Glomerular endothelial cell (primary cell): ENCODE measurements around the gene TNS2. TPM values are rescaled to one million over a fixed set of nuclear protein-coding genes. Genes with fewer than 3 reads are reported as not detected.
"Not testable (repeated sequence)": the region's sequence is repeated elsewhere in the genome, so short reads cannot be mapped to it uniquely, and the experiment has no call there.

ENCODE experiments used
- DNase-seq: peaks from one replicate; pipeline ENCODE4 v3.0.0-alpha.2; 2011; ENCODE audit warnings: low read depth, low spot score; ENCODE audit errors: extremely low read depth
- total RNA-seq: library from RNA; depleted of rRNA; stranded (reverse); fragments of >200 nt; gene quantifications from 2 replicates; pipeline ENCODE4 v1.2.3, GENCODE V29; 2015

The TNS2 gene
- total RNA-seq, 1 donor from 2014 or later: 66.7 TPM

- DNase-seq: no peak
Measured at GRCh38 chr12:53090554-53090953, 40.7 kb downstream of the TNS2 start.

DNA sequence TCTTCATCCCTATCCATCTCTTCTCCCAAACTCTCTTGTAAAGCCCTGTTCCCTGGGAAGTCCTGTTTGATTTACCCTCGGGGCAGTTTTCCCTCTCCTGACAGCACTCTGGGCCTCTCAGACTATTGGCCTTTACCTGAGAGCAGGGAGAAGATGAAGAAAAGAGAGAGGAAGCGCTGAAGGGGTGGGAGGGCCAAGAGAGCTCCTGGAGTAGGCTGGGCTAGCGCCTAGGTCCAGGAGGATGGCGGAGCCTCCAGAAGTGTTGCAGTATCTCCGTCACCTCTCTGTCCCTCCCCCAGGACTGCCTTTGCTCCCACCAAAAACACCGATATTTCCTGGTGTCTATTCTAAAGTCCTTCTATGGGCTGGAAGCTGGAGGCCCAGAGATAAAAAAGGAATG is 41.9 kb downstream of the TNS2 start:
- DNase-seq: no peak

GRCh38 chr12:53093777-53094393 is 44.0 kb downstream of the TNS2 start:
- no peak for DNase-seq

- DNase-seq: no peak
Measured at GRCh38 chr12:53094394-53094787, 44.5 kb downstream of the TNS2 start.

- DNase-seq: not testable (repeated sequence)
Measured at GRCh38 chr12:53094796-53095595, 45.1 kb downstream of the TNS2 start.

DNA sequence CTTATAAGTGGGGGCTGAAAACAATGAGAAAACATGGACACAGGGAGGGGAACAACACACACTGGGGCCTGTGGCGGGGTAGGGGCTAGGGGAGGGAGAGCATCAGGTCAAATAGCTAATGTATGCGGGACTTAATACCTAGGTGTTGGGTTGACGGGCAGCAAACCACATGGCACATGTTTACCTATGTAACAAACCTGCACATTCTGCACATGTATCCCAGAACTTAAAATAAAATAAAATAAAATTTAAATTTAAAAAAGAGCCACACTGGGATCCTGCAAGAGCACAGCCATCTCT is 45.7 kb downstream of the TNS2 start:
- DNase-seq: not testable (repeated sequence)

- DNase-seq: no peak
Measured at GRCh38 chr12:53096089-53096741, 46.4 kb downstream of the TNS2 start.

- no peak for DNase-seq
Measured at GRCh38 chr12:53096759-53097158, 46.9 kb downstream of the TNS2 start.

DNA sequence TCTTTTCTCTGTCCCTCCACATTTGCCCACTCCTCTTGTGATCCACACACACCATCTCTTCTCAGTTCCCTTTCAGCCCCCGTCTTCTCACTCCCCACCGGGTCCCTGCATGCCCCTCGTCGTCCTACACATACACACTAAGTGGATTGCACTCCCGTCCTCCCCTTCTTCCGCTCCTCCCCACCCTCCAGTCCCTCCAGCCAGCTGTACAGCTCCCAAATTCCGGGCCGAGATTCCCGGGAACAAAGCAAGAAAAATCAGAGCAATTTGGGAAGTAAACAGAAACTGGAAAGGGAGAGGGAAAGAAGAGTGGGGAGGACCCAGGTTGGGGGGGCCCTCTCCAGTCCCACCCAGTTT is 47.3 kb downstream of the TNS2 start:
- no peak for DNase-seq

GRCh38 chr12:53097564-53098353 is 47.9 kb downstream of the TNS2 start, which contains the start of gene IGFBP6:
Gene IGFBP6, plus strand, starts transcription at chr12:53097667. Its CDS starts 51 bp downstream, at chr12:53097718.
- DNase-seq: no peak

DNA sequence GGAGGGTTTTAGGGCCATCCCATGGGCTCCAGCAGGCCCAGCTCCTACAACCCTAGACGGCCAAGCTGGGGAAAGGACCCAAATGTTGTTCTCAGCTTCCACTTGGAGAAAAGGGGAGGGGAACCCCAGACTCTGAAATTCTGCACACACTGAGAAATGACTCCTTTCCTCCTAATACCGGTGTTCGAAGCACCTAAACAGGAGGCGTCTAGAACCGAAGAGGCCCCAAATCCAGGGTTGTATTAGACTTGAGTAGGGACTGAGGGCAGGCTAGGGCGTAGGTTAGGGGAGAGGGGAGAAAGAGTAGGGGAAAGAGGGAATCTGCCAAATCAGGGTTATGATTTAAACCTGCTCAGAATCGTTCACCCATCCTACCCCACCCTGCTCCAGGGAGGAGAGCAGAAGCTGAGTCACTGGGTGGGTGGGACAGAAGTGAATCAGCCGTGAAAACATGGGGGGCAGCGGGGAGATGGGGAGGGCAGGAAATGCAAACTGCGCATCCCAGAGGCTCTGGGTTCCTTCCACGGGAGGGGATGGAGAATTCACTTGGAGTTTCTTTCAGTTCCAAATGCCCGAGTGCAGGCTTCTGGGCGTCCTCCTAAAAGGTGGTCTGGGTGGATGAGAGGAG is 48.6 kb downstream of the TNS2 start:
- no peak for DNase-seq

GRCh38 chr12:53099071-53099882 is 49.4 kb downstream of the TNS2 start:
- peak; percentile 41 for DNase-seq

DNA sequence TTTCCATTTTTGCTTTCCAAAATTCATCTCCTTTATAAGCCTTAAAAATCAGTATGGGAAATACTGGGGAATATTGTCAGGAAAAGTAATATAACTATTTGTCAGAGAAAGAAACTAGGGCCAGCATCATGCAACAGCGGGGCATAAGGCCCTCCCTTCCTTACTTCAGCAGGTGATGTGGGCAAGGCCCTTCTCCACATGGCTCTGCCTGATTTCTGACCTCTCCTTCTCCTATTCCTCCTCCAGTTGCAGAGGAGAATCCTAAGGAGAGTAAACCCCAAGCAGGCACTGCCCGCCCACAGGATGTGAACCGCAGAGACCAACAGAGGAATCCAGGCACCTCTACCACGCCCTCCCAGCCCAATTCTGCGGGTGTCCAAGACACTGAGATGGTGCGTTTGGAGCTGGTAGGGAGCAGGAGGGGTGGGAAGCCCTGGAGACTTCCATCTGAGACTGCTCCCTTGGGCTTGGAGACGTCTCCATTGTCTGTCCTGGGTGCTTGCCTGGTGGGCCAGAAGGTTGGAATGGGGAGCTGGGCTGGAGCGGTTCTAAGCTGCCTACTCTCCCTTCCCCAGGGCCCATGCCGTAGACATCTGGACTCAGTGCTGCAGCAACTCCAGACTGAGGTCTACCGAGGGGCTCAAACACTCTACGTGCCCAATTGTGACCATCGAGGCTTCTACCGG is 50.7 kb downstream of the TNS2 start:
- DNase-seq: no peak

DNA sequence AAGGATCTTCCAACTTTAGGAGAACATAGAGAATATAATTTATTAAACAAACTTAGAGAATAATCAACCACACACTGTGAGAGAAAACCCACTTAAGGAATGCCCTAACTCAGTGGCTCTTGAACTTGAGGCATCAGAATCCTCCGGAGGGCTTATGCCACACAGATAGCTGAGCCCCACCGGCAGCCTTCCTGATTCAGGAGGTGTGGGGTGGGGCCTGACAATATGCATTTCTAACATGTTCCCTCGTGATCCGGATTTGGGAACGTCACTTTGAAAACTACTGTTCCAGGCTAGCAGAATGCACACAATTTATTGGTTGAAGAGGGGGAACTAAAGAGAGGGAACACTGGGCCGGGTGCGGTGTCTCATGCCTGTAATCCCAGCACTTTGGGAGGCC is 51.4 kb downstream of the TNS2 start:
- DNase-seq: no peak

DNA sequence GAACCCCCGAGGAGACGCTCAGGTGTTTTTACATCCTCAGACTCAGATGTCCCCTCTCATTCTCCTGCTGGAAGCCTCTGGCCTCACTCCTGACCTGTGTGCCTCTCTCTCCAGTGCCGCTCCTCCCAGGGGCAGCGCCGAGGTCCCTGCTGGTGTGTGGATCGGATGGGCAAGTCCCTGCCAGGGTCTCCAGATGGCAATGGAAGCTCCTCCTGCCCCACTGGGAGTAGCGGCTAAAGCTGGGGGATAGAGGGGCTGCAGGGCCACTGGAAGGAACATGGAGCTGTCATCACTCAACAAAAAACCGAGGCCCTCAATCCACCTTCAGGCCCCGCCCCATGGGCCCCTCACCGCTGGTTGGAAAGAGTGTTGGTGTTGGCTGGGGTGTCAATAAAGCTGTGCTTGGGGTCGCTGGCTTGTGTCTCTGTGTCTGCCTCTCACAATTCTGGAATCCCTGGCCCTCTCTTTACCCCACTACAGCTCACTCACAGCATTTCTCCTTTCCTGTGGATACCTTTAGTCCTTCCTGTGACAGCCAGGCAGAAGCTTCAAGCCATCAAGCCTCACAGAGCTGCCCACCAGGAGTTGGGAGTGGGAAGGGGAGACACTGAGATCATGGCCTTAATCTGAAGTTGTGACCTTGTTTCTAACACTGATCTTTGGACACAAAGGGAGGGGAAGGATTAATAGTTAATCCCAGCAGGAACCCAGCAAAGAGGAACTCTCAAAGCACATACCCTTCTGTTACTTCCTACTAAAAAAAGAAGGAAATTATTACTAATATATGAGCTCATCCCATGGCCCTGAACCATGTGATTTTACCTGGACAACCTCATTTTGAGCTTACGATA is 52.3 kb downstream of the TNS2 start:
- DNase-seq: no peak

DNA sequence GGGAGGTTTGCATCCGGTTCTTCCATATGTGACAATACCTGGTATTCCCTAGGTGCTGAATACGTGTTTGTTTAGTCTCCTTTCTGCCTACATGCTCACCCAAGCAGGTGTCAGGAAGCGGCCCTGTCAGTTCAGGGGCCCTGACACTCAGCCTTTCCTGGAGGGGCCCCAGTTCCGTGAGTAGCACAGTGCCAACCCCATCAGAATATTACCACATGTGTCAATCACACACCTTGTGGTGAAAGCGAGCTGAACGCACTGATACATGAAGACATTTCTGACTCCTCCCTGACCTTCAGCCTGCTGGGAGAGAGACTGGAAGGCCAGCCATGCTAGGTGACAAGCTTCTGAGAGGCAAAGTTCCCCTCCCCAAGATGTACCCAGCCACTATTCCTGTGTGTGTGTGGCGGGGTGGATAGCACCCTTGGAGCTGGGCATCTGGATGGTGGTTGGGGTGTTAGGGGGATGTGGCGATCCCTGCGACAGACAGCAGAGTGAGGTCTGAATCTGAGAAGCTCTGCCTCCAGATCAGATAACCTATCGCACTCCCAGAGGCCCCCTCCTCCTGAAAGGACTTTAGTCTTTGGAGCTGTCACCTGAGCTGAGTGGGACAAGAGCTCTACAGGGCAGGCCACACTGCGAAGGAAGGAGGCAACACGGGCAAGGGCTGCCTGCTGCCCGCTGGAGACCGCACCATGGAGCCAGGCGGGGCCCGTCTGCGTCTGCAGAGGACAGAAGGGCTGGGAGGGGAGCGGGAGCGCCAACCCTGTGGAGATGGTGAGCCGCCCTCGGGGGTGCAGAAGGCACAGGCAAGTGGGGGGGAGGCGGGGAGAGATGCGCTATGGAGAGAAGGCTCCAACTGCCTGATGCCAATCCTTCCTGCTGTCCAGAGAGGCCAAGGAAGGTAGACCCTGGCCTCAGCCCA is 53.3 kb downstream of the TNS2 start, which contains the start of gene SOAT2:
TSS of gene SOAT2 (plus strand) at position 604 of the 925 bp plus-strand sequence. CDS start at position 696, 92 bp downstream.
- no peak for DNase-seq

DNA sequence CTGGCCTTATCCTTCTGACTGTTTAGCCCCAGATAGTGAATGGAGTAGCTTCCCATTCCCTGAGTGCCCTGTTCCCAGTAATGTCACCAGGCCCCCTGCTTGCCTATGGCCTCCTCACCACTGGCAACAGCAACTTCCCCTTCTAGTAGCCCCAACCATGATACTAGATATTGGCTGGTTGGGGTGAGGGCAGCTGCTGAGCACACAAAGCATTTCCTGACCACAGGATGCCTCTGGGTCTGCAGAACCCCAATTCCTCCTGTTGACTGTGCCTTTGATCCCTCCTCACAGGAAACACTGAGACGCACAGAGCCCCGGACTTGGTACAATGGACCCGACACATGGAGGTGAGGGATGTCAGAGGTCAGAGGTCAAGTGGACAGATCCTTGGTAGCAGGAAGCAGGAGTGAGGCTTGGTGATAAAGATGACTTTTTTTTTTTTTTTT is 54.0 kb downstream of the TNS2 start:
- DNase-seq: no peak
